HepG2 (cell line): Measurements from ENCODE around the gene PRIMA1. TPM values are rescaled to one million over a fixed set of nuclear protein-coding genes. Genes with fewer than 3 reads are reported as not detected.

Experiments used
- GFI1 ChIP-seq: sonication (generic); formaldehyde crosslinking; IDR thresholded peaks from 2 replicates; pipeline ENCODE4 v1.5.0; 2020; ENCODE audit warnings: missing genetic modification reagents, mild to moderate bottlenecking, borderline replicate concordance
- TOPORS ChIP-seq: sonication (generic); formaldehyde crosslinking; IDR thresholded peaks from 2 replicates; pipeline ENCODE4 v1.8.0; 2023; ENCODE audit warnings: mild to moderate bottlenecking, missing genetic modification reagents
- ZNF407 ChIP-seq: sonication (generic); formaldehyde crosslinking; IDR thresholded peaks from one replicate; pipeline ENCODE4 v1.5.1; 2020; ENCODE audit warnings: mild to moderate bottlenecking, missing genetic modification reagents; ENCODE audit errors: not compliant biosample characterization
- ZNF570 ChIP-seq: sonication (generic); formaldehyde crosslinking; IDR thresholded peaks from 2 replicates; pipeline ENCODE4 v1.4.0; 2020; ENCODE audit warnings: mild to moderate bottlenecking, missing genetic modification reagents, borderline replicate concordance
- polyA plus RNA-seq, 8 experiments: library from polyadenylated mRNA; depleted of rRNA in 3 of 8; stranded (reverse) in 7 of 8; unstranded in 1 of 8; fragments of >200 nt; fragmentation: Illumina TruSeq in 4 of 8; extraction: Trizol in 4 of 8; gene quantifications; 2 replicates each; pipeline versions ENCODE4 v1.2.1 to v1.2.3, GENCODE V29; 2011 to 2016; ENCODE audit warnings: low read depth in 4 of 8, missing spikeins in 1 of 8, mixed read lengths in 1 of 8; ENCODE audit not compliant: insufficient read depth in 1 of 8
- total RNA-seq, 5 experiments: library from RNA; depleted of rRNA; stranded (reverse); fragments of >200 nt; fragmentation: Illumina TruSeq; extraction: Trizol; gene quantifications; 2 replicates each; pipeline ENCODE4 v1.2.3, GENCODE V29; 2016; ENCODE audit warnings: low read depth in 1 of 5

PRIMA1 gene
- total and polyA plus RNA-seq, 2 of the 13 experiments (the other 11 are each of a cell fraction or from before 2014, with no cell fraction given) = 2.4 to 3.2 TPM

- TF ChIP-seq ZNF407 (CRISPR knock-in tag) = no peak
- no peak for TF ChIP-seq GFI1 (CRISPR knock-in tag)
- TF ChIP-seq TOPORS (CRISPR knock-in tag) = no peak
- no peak for TF ChIP-seq ZNF570 (CRISPR knock-in tag)
Measured at GRCh38 chr14:93720076-93720815, 68.0 kb downstream of the PRIMA1 start (continued).
